HPDE6-E6E7 (cell line): Measurements from ENCODE around the gene NR1D2.

Source experiments
- DNase-seq: peaks from one replicate; pipeline ENCODE4 v3.0.0; 2011; ENCODE audit warnings: missing footprints; ENCODE audit errors: extremely low spot score

The NR1D2 gene

DNA sequence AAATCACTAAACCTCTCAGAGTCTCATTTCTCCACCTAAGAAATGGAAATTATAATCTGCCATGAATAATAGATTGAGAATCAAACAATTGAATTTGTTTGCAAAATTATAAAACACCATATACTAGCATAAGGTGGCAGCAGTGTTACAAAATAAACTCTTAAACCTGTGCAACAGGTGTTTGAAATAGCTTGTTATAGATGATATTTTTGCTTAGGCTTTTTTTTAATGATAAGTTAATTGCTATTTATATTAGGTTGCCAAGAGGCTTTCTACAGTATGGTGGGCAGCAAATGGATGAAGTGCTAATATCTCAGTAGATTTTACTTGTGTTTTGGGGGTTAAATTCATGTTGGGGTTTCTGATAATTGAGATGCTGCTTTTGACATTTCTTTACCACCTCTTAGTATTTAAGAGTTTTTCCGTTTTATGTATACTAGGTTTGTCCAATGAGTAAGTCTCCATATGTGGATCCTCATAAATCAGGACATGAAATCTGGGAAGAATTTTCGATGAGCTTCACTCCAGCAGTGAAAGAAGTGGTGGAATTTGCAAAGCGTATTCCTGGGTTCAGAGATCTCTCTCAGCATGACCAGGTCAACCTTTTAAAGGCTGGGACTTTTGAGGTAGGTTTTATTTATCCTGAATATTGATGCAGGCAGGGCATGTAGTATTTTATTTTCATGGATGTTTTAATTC, 19.6 kb downstream of the NR1D2 start:
- DNase-seq: no peak

DNA sequence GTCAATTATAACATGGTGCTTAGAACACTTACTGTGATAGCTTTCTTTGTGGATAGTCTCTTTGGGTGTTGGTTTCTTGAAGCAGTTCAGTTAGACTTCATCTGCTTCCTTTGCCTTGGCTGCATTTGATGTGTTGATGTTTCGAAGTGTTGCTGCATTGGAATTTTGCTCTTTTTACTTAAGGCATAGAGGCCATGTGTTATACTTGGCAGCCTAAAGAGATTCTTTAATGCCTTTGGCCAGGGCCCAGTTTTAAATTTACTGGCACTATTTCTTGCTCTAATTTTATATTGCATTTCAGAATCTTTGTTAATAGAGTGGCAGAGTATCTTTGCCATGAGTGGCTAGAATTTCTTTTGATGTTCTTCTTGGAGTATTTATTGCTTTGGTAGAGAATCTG, 21.2 kb downstream of the NR1D2 start:
- no peak for DNase-seq

DNA sequence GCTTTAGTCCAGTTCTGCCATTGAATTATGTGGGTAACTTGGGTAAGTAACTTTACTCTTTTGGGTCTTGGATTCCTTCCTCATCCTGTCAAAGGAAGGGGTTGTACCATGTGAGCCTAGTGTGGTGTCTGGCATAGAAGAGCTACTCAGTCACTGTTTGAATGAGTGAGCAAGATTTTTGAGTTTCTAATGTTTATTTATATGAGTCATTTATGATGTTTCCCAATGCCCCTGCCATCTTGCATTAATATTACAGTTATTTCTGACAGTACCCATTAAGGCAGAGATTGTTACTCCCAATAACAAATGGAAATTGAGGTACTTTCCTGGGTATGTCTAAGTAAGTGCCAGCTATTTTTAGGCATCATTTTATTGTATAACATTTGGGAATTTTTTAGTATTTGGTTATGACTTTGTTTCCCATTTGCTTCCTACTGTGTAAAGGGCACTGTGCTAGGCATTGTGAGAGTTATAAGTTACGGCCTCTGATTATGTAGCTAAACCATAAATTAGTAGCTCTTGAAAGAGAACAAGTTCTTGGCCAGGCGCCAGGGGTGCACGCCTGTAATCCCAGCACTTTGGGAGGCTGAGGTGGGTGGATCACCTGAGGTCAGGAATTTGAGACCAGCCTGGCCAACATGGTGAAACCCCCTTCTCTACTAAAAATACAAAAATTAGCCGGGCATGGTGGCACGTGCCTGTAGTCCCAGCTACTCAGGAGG, 23.5 kb downstream of the NR1D2 start:
- no peak for DNase-seq

DNA sequence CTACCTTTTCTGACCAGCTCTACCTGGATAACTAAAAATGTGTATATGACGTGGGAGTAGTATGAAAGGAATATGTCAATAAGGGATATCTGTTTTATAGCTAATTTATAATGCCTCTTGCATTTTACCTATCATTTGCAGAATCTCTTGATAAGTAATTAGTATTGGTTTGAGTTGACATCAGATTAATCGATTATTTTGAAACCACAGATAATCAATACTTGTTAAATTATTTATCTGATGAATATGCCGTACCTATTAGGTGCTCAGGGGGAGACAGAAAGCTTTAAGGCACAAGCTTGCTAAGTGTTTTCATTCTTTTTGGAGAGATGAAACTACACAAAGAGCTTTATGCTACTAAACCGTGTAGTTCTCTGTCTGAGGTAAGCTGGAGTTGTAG, 24.3 kb downstream of the NR1D2 start:
- no peak for DNase-seq

DNA sequence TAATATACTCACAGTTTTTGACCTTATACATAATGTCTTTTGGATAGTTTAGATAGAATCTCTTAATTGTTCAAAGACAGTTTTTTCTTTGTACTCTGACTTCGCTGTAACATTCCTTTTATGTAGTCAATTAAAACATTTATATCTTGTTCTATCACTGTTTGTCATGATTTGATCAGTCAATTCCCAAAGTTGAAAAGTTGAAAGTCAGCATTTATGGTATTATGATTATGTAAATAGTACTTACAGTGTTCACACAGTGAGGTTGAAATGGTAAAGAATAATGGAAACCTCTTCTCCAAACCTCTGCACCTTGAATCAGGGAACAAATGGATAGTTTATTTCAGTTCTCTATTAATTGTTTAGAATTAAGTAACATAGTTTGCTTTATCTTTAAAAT, 26.6 kb downstream of the NR1D2 start:
- DNase-seq: no peak

DNA sequence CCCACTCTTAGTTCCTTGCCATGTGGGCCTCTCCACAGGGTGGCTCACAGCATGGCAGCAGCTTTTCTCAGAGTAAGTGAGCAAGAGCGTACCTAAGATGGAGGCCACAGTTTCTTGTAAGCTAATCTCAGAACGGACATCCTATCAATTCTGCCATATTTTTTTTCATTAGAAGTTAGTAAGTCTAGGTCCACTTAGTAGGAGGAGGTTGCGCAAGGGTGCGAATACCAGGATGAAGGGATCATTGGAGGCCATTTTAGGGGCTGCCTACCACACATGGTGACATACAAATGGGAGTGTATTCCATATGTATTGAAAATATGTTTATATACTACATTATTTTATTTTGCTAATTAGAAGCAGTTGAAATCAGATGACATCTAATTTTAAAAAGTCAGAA, 31.5 kb downstream of the NR1D2 start:
- DNase-seq: no peak

DNA sequence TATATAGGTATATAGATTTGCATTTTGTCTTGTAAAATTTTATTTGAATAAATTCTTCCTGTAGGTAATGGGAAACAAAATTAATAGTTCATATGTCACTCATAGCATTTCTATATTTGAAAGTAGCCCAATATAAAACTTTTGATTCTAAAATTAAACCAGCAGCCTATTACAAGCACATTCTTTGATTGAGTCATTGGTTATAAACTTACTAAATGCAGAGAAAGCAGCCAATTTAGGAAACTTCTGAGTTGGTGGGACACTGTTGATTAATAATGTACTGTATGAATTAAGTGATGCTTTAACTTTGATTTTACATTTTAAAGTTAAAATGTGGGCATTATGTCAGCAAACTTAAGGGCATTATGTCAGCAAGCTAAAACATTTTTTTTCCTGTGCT, 34.5 kb downstream of the NR1D2 start:
- no peak for DNase-seq

DNA sequence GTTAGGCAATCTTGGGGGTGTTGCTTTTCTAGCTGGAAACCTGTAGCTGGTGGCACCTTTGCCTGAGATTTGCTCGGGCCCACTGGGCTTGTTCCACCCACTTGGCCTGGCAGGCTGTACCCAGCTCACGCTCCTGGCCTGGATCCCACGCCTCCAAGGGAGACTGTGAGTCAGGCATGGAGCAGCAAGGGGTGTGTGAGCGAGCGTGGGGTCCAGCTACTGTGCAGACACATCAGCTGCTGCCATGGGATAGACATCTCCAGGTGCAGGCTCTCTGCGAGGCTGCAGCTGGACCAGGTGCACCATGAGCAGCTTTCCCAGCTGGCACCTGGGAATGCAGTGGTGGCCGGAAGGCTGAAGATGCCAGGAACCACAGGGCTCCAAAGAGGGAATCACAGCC, 36.0 kb downstream of the NR1D2 start:
- no peak for DNase-seq

DNA sequence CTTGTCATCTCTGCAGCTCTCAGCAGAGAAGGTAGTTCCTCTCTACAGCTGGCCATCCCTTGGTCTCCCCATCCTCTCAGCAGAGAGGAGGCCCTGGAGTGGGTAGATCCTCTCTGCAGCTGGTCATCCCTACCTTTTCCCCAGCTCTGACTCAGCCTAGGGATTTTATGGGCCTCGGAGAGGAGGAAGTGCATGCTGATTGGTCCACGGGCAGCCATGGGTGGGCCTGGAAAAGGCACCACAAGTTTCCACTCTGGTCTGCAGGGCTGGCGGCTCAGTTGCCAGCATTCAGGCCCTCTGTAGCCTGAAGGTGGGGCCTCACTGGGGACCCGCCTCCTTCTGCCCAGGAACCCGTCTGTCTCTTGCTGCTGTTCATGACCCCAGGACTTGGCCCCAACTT, 36.9 kb downstream of the NR1D2 start:
- DNase-seq: no peak

DNA sequence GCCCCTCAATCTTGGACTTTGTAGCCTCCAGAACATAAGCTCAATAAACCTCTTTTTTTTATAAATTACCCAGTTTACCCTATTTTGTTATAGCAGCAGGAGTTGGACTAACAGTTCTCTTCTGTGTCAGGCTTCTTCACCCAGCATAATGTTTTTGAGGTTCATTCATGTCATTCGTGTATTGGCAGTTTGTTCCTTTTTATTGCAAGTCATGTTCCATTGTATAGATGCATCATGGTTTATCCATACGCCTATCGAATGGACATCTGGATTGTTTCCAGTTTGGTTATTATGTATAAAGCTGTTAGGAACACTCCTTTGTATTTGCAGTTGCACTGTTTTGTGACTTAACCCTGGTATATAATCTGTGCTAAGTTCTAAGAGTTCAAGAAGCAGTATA, 39.8 kb downstream of the NR1D2 start:
- DNase-seq: no peak

DNA sequence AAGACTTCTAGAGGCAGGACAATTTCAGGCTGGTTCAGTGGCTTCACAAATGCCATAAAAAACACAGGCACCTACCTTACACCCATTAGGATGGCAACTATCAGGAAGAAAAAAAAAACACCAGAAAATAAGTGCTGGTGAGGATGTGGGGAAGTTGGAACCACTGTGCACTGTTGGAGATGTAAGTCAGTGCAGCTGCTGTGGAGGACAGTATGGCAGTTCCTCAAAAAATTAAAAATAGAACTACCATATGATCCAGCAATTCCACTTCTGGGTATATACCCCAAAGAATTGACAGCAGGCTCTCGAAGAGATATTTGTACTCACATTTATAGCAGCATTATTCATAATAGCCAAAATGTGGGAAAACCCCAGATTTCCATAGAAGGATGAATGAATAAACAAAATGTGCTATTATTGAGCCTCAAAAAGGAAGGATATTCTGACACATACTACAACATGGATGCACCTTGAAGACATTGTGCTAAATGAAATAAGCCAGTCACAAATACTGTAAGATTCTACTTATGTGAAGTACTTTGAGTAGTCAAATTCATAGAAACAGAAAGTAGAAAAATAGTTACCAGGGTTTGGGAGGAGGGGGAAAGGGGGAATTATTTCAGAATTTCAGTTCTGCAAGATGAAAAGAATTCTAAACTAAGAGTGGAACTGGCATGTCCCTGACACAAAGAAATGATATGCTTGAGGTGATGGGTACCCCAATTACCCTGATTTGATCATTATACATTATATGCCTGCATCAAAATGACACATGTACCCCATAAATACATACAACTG, 40.9 kb downstream of the NR1D2 start:
- no peak for DNase-seq

DNA sequence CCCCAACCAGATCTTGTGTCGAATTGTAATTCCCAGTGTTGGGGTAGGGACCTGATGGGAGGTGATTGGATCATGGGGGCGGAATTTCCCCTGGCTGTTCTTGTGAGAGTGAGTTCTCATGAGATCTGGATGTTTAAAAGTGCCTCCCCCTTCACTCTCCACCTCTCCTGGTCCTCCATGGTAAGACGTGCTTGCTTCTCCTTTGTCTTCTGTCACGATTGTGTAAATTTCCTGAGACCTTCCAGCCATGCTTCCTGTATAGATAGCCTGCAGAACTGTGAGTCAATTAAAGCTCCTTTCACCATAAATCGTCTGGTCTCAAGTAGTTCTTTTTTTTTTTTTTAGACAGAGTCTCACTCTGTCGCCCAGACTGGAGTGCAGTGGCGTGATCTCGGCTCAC, 42.3 kb downstream of the NR1D2 start:
- no peak for DNase-seq

DNA sequence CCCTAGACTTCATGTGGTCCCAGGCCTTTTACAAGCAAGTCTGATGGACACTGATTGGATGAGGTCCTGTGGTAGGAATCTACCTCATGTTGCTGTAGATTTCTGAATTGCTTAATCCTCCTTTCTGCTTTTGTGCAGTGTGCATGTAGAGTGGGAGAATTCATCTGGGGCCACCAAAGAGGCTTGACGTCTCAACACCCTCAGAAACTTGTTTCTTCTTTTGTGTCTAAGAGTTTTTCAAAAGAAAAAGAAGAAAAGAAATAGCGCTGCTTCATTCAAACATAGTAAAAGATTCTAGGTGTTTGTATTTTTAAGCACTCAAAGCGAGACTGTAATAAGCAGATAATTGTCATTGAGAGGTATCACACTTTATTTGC, 46.2 kb downstream of the NR1D2 start:
- no peak for DNase-seq

DNA sequence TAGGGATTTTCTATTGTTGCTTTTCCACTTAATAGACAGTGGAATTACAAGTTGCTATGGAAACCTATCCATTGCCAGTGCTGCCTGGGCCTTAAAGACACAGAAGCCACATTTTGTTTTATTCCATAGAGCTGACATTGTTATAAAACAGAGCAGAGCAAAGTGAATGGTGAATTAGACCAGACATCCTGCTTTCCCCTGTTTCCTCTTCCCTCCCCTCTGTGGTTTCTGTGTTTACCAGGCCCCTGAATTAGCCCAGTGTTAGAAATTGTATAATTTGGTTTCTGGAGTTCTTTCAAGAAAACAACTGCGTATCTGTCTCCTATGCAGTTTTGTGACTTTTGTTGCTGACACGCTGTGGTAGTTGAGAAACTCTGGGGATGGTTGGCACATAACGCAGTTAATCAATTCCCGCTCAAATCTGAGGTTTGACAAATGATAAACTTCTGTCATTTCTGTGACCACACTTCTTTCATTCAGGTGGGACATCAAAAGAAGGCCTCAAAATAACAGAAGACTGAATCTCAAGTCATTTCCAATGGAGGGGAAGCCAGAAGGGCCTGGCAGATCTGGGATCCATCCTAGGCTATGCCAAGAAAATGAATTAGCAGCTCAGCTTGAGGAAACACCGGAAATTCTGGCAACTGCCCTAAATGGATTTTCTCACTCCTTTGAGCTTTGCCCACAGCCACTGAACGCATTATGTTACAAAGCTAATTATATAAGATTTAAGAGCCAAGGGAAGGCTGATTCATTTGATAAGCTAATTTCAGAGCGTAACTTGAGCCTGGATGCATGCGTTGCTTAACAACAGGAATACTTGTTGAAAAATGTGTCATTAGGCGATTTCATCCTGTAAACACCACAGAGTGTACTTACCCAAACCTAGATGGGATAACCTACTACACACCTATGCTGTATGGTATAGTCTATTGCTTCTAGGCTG, 46.9 kb downstream of the NR1D2 start:
- no peak for DNase-seq

DNA sequence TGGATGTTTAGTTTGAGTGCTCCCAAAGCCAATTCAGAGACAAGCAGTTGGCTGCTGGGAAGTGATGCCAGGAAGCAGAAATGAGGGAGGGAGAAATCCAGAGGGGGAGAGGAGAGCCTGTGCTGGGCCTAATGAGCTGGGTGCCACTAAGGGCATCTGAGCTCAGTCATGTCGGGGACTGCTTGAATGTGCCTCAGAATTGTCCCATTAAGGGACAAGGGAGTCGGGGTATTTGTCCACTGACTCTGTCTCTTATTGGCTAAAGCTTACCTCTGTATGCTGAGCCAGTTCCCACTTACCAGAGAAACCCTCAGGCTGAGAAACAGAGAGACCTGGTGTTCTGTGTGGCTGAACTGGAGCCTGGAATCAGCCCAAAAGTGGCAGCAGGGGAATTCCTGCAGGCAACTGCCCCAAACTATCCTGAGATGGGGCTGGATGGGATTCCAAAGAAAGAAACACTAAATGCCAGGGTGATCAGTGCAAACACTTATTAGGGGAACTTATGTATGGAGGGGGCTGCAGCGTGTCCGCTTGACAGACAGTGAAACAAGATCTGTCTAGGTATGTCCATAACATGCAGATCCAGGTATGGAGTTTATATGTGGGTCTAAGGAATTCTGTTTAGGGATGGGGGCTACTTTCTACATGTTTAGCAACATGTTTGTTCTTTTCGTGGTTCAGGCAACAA, 48.6 kb downstream of the NR1D2 start:
- no peak for DNase-seq

DNA sequence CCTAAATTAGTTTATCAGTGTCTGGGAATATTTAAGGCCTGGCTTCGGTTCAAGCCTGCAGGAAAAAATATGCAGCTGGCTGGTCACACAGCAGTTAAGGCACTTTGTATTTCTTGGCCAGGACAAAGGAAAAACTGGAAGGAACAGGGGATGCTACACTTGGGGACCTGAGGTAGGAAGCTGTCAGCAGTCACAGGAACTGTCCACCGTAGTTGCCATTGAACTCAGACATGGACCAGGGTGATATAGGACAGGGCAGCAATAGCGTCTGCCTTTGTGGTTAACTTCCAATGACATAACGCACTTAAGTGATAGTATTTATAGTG, 49.1 kb downstream of the NR1D2 start:
- no peak for DNase-seq

DNA sequence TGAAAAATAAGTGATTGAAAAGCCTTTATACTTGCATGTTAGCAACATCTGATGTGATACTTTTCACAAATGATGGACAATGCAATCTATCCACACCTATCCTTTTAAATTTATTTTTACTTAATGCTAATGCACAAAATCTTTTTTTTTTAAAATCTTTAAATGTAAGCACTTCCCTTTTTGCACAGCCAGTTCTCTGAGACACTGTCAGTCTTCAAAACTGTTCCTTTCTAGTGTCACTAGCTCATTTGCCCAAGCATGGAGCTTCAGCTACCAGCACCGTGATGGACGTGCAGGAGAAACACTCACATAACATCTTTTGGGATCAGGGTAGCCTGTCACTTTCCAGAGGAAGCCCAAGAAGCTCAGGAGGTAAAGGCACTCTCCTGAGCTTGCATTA, 50.1 kb downstream of the NR1D2 start:
- DNase-seq: no peak

DNA sequence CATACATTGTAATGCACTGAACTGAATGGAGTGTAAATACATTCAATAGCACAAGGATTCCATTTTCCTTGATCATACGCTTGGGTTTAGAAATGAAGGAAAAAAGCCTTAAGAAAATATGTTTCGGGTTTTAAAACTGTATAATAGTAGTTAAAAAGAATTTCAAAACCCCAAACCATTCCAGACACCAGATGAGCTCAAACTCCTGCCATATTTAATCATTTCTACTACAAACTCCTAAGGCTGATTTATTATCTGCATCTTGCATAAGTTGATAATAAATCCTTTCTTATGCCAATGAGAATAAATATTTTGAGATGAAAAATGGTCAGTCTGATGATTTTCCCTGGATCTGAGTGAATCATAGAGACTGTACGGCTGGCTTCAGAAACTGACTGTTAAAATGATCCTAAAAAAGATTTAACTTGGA, 51.0 kb downstream of the NR1D2 start:
- DNase-seq: no peak

DNA sequence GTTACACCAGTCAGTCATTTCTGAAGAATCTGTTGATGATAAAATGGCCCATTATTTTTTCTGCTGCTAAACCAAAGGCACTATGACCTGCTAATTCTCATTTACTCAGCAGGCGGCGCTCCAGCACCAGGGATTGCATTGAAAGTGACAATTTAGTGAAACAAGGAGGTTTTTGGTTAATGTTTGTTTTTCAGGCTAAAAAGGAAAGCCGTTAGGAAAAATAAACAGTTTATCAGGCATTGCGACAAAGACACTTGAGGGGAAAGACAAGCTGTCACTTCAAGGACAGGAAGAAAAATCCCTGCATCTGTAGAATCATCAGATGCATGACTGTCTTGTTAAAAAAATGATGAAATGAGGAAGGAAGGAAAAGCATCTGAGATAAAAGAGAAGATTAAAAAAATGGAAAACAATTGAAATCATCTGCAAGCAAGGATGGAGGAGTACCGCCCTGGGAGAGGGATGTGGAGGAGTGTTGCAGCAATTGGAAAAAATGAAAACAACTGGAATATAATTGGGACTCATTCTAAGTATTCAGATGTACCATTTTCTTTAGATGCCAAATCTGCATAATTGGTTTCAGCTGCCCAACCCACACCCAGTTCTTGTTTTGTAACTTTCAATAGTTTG, 54.0 kb downstream of the NR1D2 start:
- DNase-seq: no peak

DNA sequence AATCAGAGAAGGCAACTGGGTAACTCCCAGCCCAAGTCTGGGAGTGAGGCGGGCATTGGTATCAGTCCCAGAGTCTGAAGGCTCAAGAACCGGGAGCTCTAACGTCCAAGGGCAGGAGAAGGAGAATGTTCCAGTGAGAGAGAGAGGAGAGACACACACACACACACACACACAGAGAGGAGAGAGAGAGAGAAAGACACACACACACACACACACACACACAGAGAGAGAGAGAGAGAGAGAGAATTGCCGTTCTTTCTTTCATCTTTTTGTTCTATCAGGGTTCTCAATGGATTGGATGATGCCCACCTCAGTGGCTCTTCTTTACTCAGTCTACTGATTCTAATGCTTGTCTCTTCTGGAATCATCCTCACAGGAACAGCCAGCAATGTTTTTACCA, 57.0 kb downstream of the NR1D2 start:
- DNase-seq: no peak

DNA sequence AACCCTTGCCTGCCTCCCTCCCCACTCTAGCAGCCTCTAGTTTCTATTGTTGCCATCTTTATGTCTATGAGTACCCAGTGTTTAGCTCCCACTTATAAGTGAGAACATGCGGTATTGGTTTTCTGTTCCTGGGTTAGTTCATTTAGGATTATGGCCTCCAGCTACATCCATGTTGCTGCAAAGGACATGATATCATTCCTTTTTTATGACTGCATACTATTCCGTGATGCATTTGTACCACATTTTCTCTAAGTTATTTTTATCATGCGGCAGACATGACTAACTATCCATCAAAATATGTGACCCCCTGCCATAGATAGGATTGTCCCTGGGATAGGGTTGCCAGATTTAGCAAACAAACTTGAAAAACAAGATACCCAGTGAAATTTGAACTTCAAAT, 58.4 kb downstream of the NR1D2 start:
- DNase-seq: no peak
